Astrocyte of the spinal cord (primary cell): ENCODE data around the gene KLHL40.

Experiments
- DNase-seq: peaks from one replicate; pipeline ENCODE4 v3.0.0; 2011; ENCODE audit warnings: low read depth, low spot score
- H3K4me3 ChIP-seq: 2 replicates; pipeline ENCODE4 v1.5.1; 2011; ENCODE audit warnings: low read depth, mild to moderate bottlenecking, low read length, moderate library complexity
- CTCF ChIP-seq: IDR thresholded peaks from 2 replicates; pipeline ENCODE4 v1.5.1; 2012; ENCODE audit warnings: low read depth, mild to moderate bottlenecking, low read length, inconsistent platforms
- in situ Hi-C: cut with HindIII; loops from 2 replicates; pipeline ENCODE4 v1.10.0; 2017; ENCODE audit warnings: low sequenced_read_pairs

The KLHL40 gene

GRCh38 chr3:42647821-42648459, 37.4 kb upstream of the KLHL40 start:
- no peak for DNase-seq
- in situ Hi-C loops: no loop called here
- no peak for TF ChIP-seq CTCF
- H3K4me3 ChIP-seq: no peak overlapping the region

GRCh38 chr3:42649006-42649405, 36.3 kb upstream of the KLHL40 start:
- no peak for TF ChIP-seq CTCF
- no peak overlapping the region for H3K4me3 ChIP-seq
- DNase-seq: no peak
- in situ Hi-C loops: no loop called here

- in situ Hi-C loops: no loop called here
- H3K4me3 ChIP-seq: no peak overlapping the region
- DNase-seq: no peak
- no peak for TF ChIP-seq CTCF
These were observed 35.6 kb upstream of the KLHL40 start for GRCh38 chr3:42649783-42650182.

- in situ Hi-C loops: no loop called here
- no peak for TF ChIP-seq CTCF
- no peak overlapping the region for H3K4me3 ChIP-seq
- peak; percentile 58 for DNase-seq
These were observed 33.9 kb upstream of the KLHL40 start for GRCh38 chr3:42651248-42652091.

- H3K4me3 ChIP-seq: peak overlapping the region; percentile 68
- in situ Hi-C loops: no loop called here
- DNase-seq: no peak
- TF ChIP-seq CTCF: no peak
These were observed 33.1 kb upstream of the KLHL40 start for GRCh38 chr3:42652251-42652610.

- DNase-seq: peak; percentile 84
These were observed 32.6 kb upstream of the KLHL40 start for GRCh38 chr3:42652611-42653302.

More at GRCh38 chr3:42652611-42653302, 32.6 kb upstream of the KLHL40 start:
- peak overlapping the region; percentile 68 for H3K4me3 ChIP-seq
- in situ Hi-C loops: no loop called here
- TF ChIP-seq CTCF: no peak
